Activated CD4-positive, alpha-beta T cell treated with anti-CD3 and anti-CD28 coated beads, Interleukin-2, amount 10 ng/mL, durations not matched to agents 24 days and 14 days (primary cell): ENCODE results near the gene ZC3H12A. TPM values are rescaled to one million over a fixed set of nuclear protein-coding genes. Genes with fewer than 3 reads are reported as not detected.

Experiments used
- DNase-seq: peaks from one replicate; pipeline ENCODE4 v3.0.0; 2022
- H3K27ac Mint-ChIP-seq: one replicate; pipeline ENCODE4 v1.8.0; 2022; ENCODE audit warnings: mild to moderate bottlenecking, mixed read lengths
- H3K27me3 Mint-ChIP-seq: one replicate; pipeline ENCODE4 v1.8.0; 2022; ENCODE audit warnings: mixed read lengths
- H3K36me3 Mint-ChIP-seq: one replicate; pipeline ENCODE4 v1.8.0; 2022; ENCODE audit warnings: low read depth, mild to moderate bottlenecking, mixed read lengths
- H3K4me1 Mint-ChIP-seq: one replicate; pipeline ENCODE4 v1.8.0; 2021; ENCODE audit warnings: mixed read lengths
- H3K4me3 Mint-ChIP-seq: one replicate; pipeline ENCODE4 v1.8.0; 2022; ENCODE audit warnings: mild to moderate bottlenecking, moderate library complexity, mixed read lengths
- H3K9me3 Mint-ChIP-seq: one replicate; pipeline ENCODE4 v1.8.0; 2021; ENCODE audit warnings: mixed read lengths
- intact Hi-C: fragments of 100-400 bp; cut with micrococcal nuclease; formaldehyde crosslinking; loops from one replicate; pipeline ENCODE4 v1.15.1; 2023
- total RNA-seq: library from RNA; stranded (reverse); gene quantifications from 2 replicates; pipeline ENCODE4 v1.2.3, GENCODE V29; 2022

Gene ZC3H12A
- total RNA-seq, 1 donor from 2014 or later = 40.4 TPM

GRCh38 chr1:37468037-37468436 lies 6.3 kb upstream of the ZC3H12A start:
- intact Hi-C loops = no loop called here
- H3K27me3 Mint-ChIP-seq = no peaks in the 10 kb centered on the region
- no peaks in the 10 kb centered on the region for H3K36me3 Mint-ChIP-seq
- no peaks in the 10 kb centered on the region for H3K9me3 Mint-ChIP-seq
- no peak overlapping the region for H3K27ac Mint-ChIP-seq
- H3K4me3 Mint-ChIP-seq = no peak overlapping the region
- peaks cover 25% of the 10 kb centered on the region for H3K4me1 Mint-ChIP-seq
- no peak for DNase-seq

GRCh38 chr1:37469386-37469785 lies 5.0 kb upstream of the ZC3H12A start:
- Mint-ChIP-seq H3K27ac (no peak overlapping the region), H3K4me1 (peaks cover 34% of the 10 kb centered on the region), H3K36me3 (no peaks in the 10 kb centered on the region), H3K9me3 (no peaks in the 10 kb centered on the region), H3K27me3 (no peaks in the 10 kb centered on the region), H3K4me3 (no peak overlapping the region)
- intact Hi-C loops = no loop called here
- no peak for DNase-seq

GRCh38 chr1:37471345-37472231 lies 2.8 kb upstream of the ZC3H12A start:
- no peak overlapping the region for H3K4me3 Mint-ChIP-seq
- H3K9me3 Mint-ChIP-seq = no peaks in the 10 kb centered on the region
- DNase-seq = no peak
- H3K36me3 Mint-ChIP-seq = peaks cover 18% of the 10 kb centered on the region
- H3K4me1 Mint-ChIP-seq = peaks cover 34% of the 10 kb centered on the region
- H3K27me3 Mint-ChIP-seq = no peaks in the 10 kb centered on the region
- no peak overlapping the region for H3K27ac Mint-ChIP-seq
- intact Hi-C loops = loop anchor here (10.0 kb wide), 1 partner anchor 1383 kb away; the partner anchor contains the start of gene RRAGC

GRCh38 chr1:37472281-37472680 lies 2.1 kb upstream of the ZC3H12A start:
- Mint-ChIP-seq H3K27me3 (no peaks in the 10 kb centered on the region), H3K4me1 (peaks cover 34% of the 10 kb centered on the region), H3K36me3 (peaks cover 24% of the 10 kb centered on the region), H3K9me3 (no peaks in the 10 kb centered on the region), H3K4me3 (peak overlapping the region; percentile 97), H3K27ac (no peak overlapping the region)
- DNase-seq = no peak
- intact Hi-C loops = loop anchor here (10.0 kb wide), 1 partner anchor 1383 kb away; the partner anchor contains the start of gene RRAGC

GRCh38 chr1:37472994-37473393 lies 1.4 kb upstream of the ZC3H12A start:
- H3K4me3 Mint-ChIP-seq = peak overlapping the region; percentile 97
- intact Hi-C loops = loop anchor here (1.0 to 10.0 kb wide), 2 partner anchors 14 to 1382 kb away; partner anchors contain the start of gene RRAGC
- H3K9me3 Mint-ChIP-seq = no peaks in the 10 kb centered on the region
- no peaks in the 10 kb centered on the region for H3K27me3 Mint-ChIP-seq
- DNase-seq = no peak
- H3K27ac Mint-ChIP-seq = peak overlapping the region; percentile 79
- peaks cover 38% of the 10 kb centered on the region for H3K4me1 Mint-ChIP-seq
- H3K36me3 Mint-ChIP-seq = peaks cover 32% of the 10 kb centered on the region

GRCh38 chr1:37473431-37474045 lies 842 bp upstream of the ZC3H12A start:
- intact Hi-C loops = loop anchor here (1.0 to 10.0 kb wide), 3 partner anchors 14 to 1381 kb away; partner anchors contain the start of genes GNL2 and RRAGC
- H3K4me3 Mint-ChIP-seq = peak overlapping the region; percentile 97
- peaks cover 39% of the 10 kb centered on the region for H3K4me1 Mint-ChIP-seq
- no peaks in the 10 kb centered on the region for H3K27me3 Mint-ChIP-seq
- peaks cover 37% of the 10 kb centered on the region for H3K36me3 Mint-ChIP-seq
- H3K27ac Mint-ChIP-seq = peak overlapping the region; percentile 79
- DNase-seq = peak; percentile 80
- H3K9me3 Mint-ChIP-seq = no peaks in the 10 kb centered on the region

GRCh38 chr1:37474697-37475379 lies 458 bp downstream of the ZC3H12A start:
- peak overlapping the region; percentile 97 for H3K4me3 Mint-ChIP-seq
- H3K4me1 Mint-ChIP-seq = peaks cover 39% of the 10 kb centered on the region
- peaks cover 50% of the 10 kb centered on the region for H3K36me3 Mint-ChIP-seq
- peak; percentile 80 for DNase-seq
- intact Hi-C loops = loop anchor here (2.0 to 10.0 kb wide), 7 partner anchors 102 to 1380 kb away; partner anchors contain the start of genes C1orf122, GNL2, MAP7D1 and MTF1
- no peaks in the 10 kb centered on the region for H3K9me3 Mint-ChIP-seq
- H3K27me3 Mint-ChIP-seq = no peaks in the 10 kb centered on the region
- peak overlapping the region; percentile 98 for H3K27ac Mint-ChIP-seq

GRCh38 chr1:37475380-37476086 lies 1.2 kb downstream of the ZC3H12A start:
- Mint-ChIP-seq H3K9me3 (no peaks in the 10 kb centered on the region), H3K4me3 (peak overlapping the region; percentile 97), H3K27me3 (no peaks in the 10 kb centered on the region), H3K36me3 (peaks cover 55% of the 10 kb centered on the region), H3K27ac (peak overlapping the region; percentile 98), H3K4me1 (peaks cover 40% of the 10 kb centered on the region)
- intact Hi-C loops = loop anchor here (2.0 to 10.0 kb wide), 7 partner anchors 102 to 1379 kb away; partner anchors contain the start of genes C1orf122, GNL2, MAP7D1 and MTF1
- DNase-seq = peak; percentile 71

- Mint-ChIP-seq H3K9me3 (no peaks in the 10 kb centered on the region), H3K27ac (peak overlapping the region; percentile 98), H3K4me1 (peaks cover 41% of the 10 kb centered on the region), H3K27me3 (no peaks in the 10 kb centered on the region), H3K4me3 (peak overlapping the region; percentile 97), H3K36me3 (peaks cover 60% of the 10 kb centered on the region)
- peak; percentile 70 for DNase-seq
- intact Hi-C loops = loop anchor here (5.0 to 10.0 kb wide), 6 partner anchors 101 to 1379 kb away; partner anchors contain the start of genes C1orf122, MAP7D1, MTF1 and RRAGC
Measured at GRCh38 chr1:37476087-37476452, 1.7 kb downstream of the ZC3H12A start.

- no peak for DNase-seq
- Mint-ChIP-seq H3K27ac (peak overlapping the region; percentile 98), H3K9me3 (no peaks in the 10 kb centered on the region), H3K27me3 (no peaks in the 10 kb centered on the region), H3K4me1 (peaks cover 46% of the 10 kb centered on the region), H3K36me3 (peaks cover 66% of the 10 kb centered on the region), H3K4me3 (peak overlapping the region; percentile 97)
- intact Hi-C loops = loop anchor here (5.0 to 10.0 kb wide), 6 partner anchors 101 to 1378 kb away; partner anchors contain the start of genes C1orf122, MAP7D1, MTF1 and RRAGC
Measured at GRCh38 chr1:37476460-37477197, 2.2 kb downstream of the ZC3H12A start.

- Mint-ChIP-seq H3K9me3 (no peaks in the 10 kb centered on the region), H3K27ac (peak overlapping the region; percentile 98), H3K4me1 (peaks cover 46% of the 10 kb centered on the region), H3K36me3 (peaks cover 73% of the 10 kb centered on the region), H3K27me3 (no peaks in the 10 kb centered on the region), H3K4me3 (peak overlapping the region; percentile 97)
- peak; percentile 94 for DNase-seq
- intact Hi-C loops = loop anchor here (5.0 to 10.0 kb wide), 6 partner anchors 100 to 1377 kb away; partner anchors contain the start of genes C1orf122, MAP7D1, MTF1 and RRAGC
Measured at GRCh38 chr1:37477198-37477931, 3.0 kb downstream of the ZC3H12A start.

- Mint-ChIP-seq H3K9me3 (no peaks in the 10 kb centered on the region), H3K27me3 (no peaks in the 10 kb centered on the region), H3K27ac (peak overlapping the region; percentile 98), H3K36me3 (peaks cover 77% of the 10 kb centered on the region), H3K4me1 (peaks cover 40% of the 10 kb centered on the region), H3K4me3 (peak overlapping the region; percentile 97)
- peak; percentile 70 for DNase-seq
- intact Hi-C loops = loop anchor here (2.0 to 10.0 kb wide), 8 partner anchors 77 to 1377 kb away; partner anchors contain the start of genes C1orf122, MAP7D1, MTF1 and RRAGC
Measured at GRCh38 chr1:37477946-37478345, 3.6 kb downstream of the ZC3H12A start.
